K562 (cell line): ENCODE results near the gene ART4. TPM values are rescaled to one million over a fixed set of nuclear protein-coding genes. Genes with fewer than 3 reads are reported as not detected.

ENCODE experiments used
- BHLHE40 ChIP-seq: IDR thresholded peaks from 2 replicates; pipeline ENCODE4 v1.6.1; 2011; ENCODE audit warnings: low read length, improper control_type of control experiment
- CBFB ChIP-seq: sonication (generic); formaldehyde crosslinking; IDR thresholded peaks from 2 replicates; pipeline ENCODE4 v1.4.0; 2020; ENCODE audit warnings: mild to moderate bottlenecking, missing genetic modification reagents
- EWSR1 ChIP-seq: fragments of 450-650 bp; IDR thresholded peaks from 2 replicates; pipeline ENCODE4 v1.6.1; 2018; ENCODE audit warnings: borderline replicate concordance, mild to moderate bottlenecking, low read depth, moderate library complexity; ENCODE audit not compliant: partially characterized antibody
- FOXA3 ChIP-seq, 2 experiments: fragments of 450-650 bp in 1 of 2; sonication (generic) in 1 of 2; formaldehyde crosslinking; IDR thresholded peaks in 1 of 2; conservative IDR thresholded peaks in 1 of 2; 2 replicates each; pipeline versions ENCODE4 v1.4.0 to v1.8.0; 2020 to 2022; ENCODE audit warnings: mild to moderate bottlenecking in 2 of 2, missing genetic modification reagents in 1 of 2
- HDAC6 ChIP-seq: IDR thresholded peaks from 2 replicates; pipeline ENCODE4 v1.6.1; 2012; ENCODE audit warnings: low read depth, mild to moderate bottlenecking, control low read depth, inconsistent platforms, low read length, moderate library complexity
- NONO ChIP-seq, 2 experiments: fragments of 200-400 bp in 1 of 2; fragments of 450-650 bp in 1 of 2; formaldehyde crosslinking in 1 of 2; IDR thresholded peaks; 2 replicates each; pipeline ENCODE4 v1.6.1; 2017; ENCODE audit warnings: low read depth in 2 of 2, mild to moderate bottlenecking in 2 of 2, moderate library complexity in 2 of 2, low read length in 1 of 2
- NUFIP1 ChIP-seq: fragments of 450-650 bp; IDR thresholded peaks from 2 replicates; pipeline ENCODE4 v1.6.1; 2018; ENCODE audit not compliant: partially characterized antibody
- PTRF ChIP-seq: fragments of 450-650 bp; IDR thresholded peaks from 2 replicates; pipeline ENCODE4 v1.6.1; 2016; ENCODE audit warnings: mild to moderate bottlenecking, missing genetic modification characterization, missing compliant biosample characterization
- RB1 ChIP-seq: fragments of 450-650 bp; IDR thresholded peaks from 2 replicates; pipeline ENCODE4 v1.6.1; 2017; ENCODE audit warnings: low read depth, mild to moderate bottlenecking
- RHOXF2B ChIP-seq: fragments of 250-450 bp; sonication (Bioruptor Pico); conservative IDR thresholded peaks from 2 replicates; pipeline ENCODE4 v1.5.1; 2021
- SAFB2 ChIP-seq: fragments of 200-400 bp; formaldehyde crosslinking; IDR thresholded peaks from 2 replicates; pipeline ENCODE4 v1.6.1; 2018; ENCODE audit warnings: borderline replicate concordance, low read length, low read depth, moderate library complexity; ENCODE audit not compliant: severe bottlenecking
- THRAP3 ChIP-seq: fragments of 450-650 bp; IDR thresholded peaks from 2 replicates; pipeline ENCODE4 v1.6.1; 2016; ENCODE audit warnings: mild to moderate bottlenecking, inconsistent platforms, borderline replicate concordance
- ZNF224 ChIP-seq: sonication (generic); formaldehyde crosslinking; IDR thresholded peaks from 2 replicates; pipeline ENCODE4 v1.8.0; 2022; ENCODE audit warnings: mild to moderate bottlenecking, missing genetic modification reagents
- ZNF584 ChIP-seq: fragments of 200-800 bp; sonication (Bioruptor generic); IDR thresholded peaks from 2 replicates; pipeline ENCODE4 v1.6.1; 2016; ENCODE audit warnings: low read depth, mild to moderate bottlenecking, missing genetic modification characterization, missing compliant biosample characterization
- ZNF778 ChIP-seq: fragments of 450-650 bp; formaldehyde crosslinking; IDR thresholded peaks from 2 replicates; pipeline ENCODE4 v1.4.0; 2020; ENCODE audit warnings: mild to moderate bottlenecking, moderate library complexity
- ZZZ3 ChIP-seq: fragments of 450-650 bp; IDR thresholded peaks from 2 replicates; pipeline ENCODE4 v1.6.1; 2016; ENCODE audit warnings: antibody characterized with exemption, mild to moderate bottlenecking, moderate library complexity
- polyA plus RNA-seq, 8 experiments: library from polyadenylated mRNA; depleted of rRNA in 4 of 8; stranded (reverse) in 5 of 8; unstranded in 3 of 8; fragments of >200 nt; fragmentation: Nextera tagmentation in 2 of 8; fragmentation: Illumina TruSeq in 1 of 8; extraction: Ambion mirVana in 2 of 8; extraction: Trizol in 1 of 8; gene quantifications; 2 replicates each; pipeline versions ENCODE4 v1.2.1 to v1.2.3, GENCODE V29; 2011 to 2014; ENCODE audit warnings: inconsistent platforms in 1 of 8, missing spikeins in 1 of 8
- total RNA-seq, 7 experiments: library from RNA; depleted of rRNA in 6 of 7; stranded (reverse); fragments of >200 nt in 6 of 7; fragmentation: Illumina TruSeq in 2 of 7; extraction: Trizol in 2 of 7; gene quantifications; 2 replicates each; pipeline versions ENCODE4 v1.2.1 to v1.2.3, GENCODE V29; 2011 to 2021; ENCODE audit warnings: low replicate concordance in 1 of 7
- TF ChIP-seq, protein P1 (sequence below): fragments of 250-450 bp; sonication (Bioruptor Pico); IDR thresholded peaks from 2 replicates; pipeline ENCODE4 v1.8.0; 2022; ENCODE audit warnings: inconsistent platforms, mild to moderate bottlenecking, moderate library complexity, borderline replicate concordance
- TF ChIP-seq, protein P2 (sequence below), 2 experiments: fragments of 450-650 bp in 1 of 2; IDR thresholded peaks; 2 replicates each; pipeline ENCODE4 v1.6.1; 2011 to 2017; ENCODE audit warnings: low read depth in 2 of 2, antibody characterized with exemption in 1 of 2, borderline replicate concordance in 1 of 2, low read length in 1 of 2, mild to moderate bottlenecking in 1 of 2, mixed read lengths in 1 of 2; ENCODE audit not compliant: control insufficient read depth in 1 of 2
- TF ChIP-seq, protein P3 (sequence below): fragments of 450-650 bp; IDR thresholded peaks from 2 replicates; pipeline ENCODE4 v1.6.1; 2018; ENCODE audit warnings: mild to moderate bottlenecking, low read depth; ENCODE audit not compliant: partially characterized antibody
- TF ChIP-seq, protein P4 (sequence below): fragments of 450-650 bp; IDR thresholded peaks from 2 replicates; pipeline ENCODE4 v1.6.1; 2017; ENCODE audit warnings: mild to moderate bottlenecking, moderate library complexity

Gene ART4
- total and polyA plus RNA-seq, 9 of the 15 experiments (the other 6 are each of a cell fraction or from before 2014, with no cell fraction given), result 0.07 TPM; not detected in 8

DNA sequence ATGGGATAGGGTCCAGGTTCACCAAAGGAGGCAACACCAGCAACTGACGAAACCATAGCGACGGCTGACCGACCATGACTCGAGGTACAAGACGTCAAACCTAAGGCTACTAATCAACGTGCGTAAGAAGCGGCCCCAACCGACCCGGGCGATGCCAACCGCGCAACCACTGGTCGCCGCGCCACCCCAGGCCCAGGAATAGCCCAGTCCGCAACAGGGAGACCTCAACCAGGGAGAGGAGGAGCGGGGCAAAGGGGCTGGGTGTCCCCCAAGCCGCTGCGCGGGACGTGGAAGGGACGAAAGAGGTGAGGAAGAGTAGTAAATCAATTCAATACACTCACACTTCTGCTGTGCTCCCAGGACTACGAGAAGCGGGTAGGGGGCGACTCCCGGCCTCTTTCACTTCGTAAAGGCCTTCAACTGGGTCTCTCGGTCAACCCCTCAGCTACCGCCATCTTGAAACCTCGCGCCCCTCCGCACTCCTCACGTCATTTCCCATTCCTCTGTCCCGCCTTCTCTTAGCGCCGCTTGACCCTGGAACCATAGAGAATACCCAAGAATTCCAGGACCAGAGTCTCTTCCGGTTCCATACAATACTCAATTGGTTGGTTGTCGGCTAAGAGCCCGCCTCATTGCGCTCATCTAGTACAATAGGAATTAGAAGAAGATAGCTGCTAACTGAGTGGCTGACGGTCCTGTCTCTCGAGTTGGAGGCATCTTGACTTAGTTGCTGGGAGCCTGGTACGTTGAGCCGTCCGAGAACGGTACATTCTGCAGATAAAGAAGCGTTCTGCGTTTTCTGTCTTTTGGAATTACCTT lies 40.1 kb downstream of the ART4 start, which contains the start of the genes C12orf60 and WBP11 (continued):
- TF ChIP-seq, protein P1, sequence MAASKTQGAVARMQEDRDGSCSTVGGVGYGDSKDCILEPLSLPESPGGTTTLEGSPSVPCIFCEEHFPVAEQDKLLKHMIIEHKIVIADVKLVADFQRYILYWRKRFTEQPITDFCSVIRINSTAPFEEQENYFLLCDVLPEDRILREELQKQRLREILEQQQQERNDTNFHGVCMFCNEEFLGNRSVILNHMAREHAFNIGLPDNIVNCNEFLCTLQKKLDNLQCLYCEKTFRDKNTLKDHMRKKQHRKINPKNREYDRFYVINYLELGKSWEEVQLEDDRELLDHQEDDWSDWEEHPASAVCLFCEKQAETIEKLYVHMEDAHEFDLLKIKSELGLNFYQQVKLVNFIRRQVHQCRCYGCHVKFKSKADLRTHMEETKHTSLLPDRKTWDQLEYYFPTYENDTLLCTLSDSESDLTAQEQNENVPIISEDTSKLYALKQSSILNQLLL (CRISPR knock-in tag), result no peak
- TF ChIP-seq RB1, result 0 out of 2 replicates have a peak, but pooled peaks have one; percentile 17
- no peak for TF ChIP-seq BHLHE40
- TF ChIP-seq HDAC6, result no peak
- TF ChIP-seq ZNF224 (CRISPR knock-in tag), result no peak
- TF ChIP-seq NONO (IDR thresholded peaks at IDR 0.05; ENCODE audit: low read depth in 2 of 2, low read length in 1 of 2), result no peak
- no peak for TF ChIP-seq RHOXF2B (CRISPR knock-in tag)
- TF ChIP-seq, protein P2, sequence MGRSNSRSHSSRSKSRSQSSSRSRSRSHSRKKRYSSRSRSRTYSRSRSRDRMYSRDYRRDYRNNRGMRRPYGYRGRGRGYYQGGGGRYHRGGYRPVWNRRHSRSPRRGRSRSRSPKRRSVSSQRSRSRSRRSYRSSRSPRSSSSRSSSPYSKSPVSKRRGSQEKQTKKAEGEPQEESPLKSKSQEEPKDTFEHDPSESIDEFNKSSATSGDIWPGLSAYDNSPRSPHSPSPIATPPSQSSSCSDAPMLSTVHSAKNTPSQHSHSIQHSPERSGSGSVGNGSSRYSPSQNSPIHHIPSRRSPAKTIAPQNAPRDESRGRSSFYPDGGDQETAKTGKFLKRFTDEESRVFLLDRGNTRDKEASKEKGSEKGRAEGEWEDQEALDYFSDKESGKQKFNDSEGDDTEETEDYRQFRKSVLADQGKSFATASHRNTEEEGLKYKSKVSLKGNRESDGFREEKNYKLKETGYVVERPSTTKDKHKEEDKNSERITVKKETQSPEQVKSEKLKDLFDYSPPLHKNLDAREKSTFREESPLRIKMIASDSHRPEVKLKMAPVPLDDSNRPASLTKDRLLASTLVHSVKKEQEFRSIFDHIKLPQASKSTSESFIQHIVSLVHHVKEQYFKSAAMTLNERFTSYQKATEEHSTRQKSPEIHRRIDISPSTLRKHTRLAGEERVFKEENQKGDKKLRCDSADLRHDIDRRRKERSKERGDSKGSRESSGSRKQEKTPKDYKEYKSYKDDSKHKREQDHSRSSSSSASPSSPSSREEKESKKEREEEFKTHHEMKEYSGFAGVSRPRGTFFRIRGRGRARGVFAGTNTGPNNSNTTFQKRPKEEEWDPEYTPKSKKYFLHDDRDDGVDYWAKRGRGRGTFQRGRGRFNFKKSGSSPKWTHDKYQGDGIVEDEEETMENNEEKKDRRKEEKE (IDR thresholded peaks at IDR 0.05; ENCODE audit: borderline replicate concordance in 1 of 2, control insufficient read depth in 1 of 2, low read depth in 2 of 2, low read length in 1 of 2), result no peak
- no peak for TF ChIP-seq EWSR1
- TF ChIP-seq, protein P3, sequence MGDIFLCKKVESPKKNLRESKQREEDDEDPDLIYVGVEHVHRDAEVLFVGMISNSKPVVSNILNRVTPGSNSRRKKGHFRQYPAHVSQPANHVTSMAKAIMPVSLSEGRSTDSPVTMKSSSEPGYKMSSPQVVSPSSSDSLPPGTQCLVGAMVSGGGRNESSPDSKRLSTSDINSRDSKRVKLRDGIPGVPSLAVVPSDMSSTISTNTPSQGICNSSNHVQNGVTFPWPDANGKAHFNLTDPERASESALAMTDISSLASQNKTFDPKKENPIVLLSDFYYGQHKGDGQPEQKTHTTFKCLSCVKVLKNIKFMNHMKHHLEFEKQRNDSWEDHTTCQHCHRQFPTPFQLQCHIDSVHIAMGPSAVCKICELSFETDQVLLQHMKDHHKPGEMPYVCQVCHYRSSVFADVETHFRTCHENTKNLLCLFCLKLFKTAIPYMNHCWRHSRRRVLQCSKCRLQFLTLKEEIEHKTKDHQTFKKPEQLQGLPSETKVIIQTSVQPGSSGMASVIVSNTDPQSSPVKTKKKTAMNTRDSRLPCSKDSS, result no peak
- TF ChIP-seq THRAP3, result no peak
- TF ChIP-seq, protein P4, sequence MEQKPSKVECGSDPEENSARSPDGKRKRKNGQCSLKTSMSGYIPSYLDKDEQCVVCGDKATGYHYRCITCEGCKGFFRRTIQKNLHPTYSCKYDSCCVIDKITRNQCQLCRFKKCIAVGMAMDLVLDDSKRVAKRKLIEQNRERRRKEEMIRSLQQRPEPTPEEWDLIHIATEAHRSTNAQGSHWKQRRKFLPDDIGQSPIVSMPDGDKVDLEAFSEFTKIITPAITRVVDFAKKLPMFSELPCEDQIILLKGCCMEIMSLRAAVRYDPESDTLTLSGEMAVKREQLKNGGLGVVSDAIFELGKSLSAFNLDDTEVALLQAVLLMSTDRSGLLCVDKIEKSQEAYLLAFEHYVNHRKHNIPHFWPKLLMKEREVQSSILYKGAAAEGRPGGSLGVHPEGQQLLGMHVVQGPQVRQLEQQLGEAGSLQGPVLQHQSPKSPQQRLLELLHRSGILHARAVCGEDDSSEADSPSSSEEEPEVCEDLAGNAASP, result no peak
- TF ChIP-seq ZNF584 (CRISPR knock-in tag), result no peak
- TF ChIP-seq FOXA3 (CRISPR knock-in tag; conservative IDR thresholded peaks at IDR 0.05 in 1 of 2, IDR thresholded peaks at IDR 0.05 in 1 of 2), result no peak
- TF ChIP-seq NUFIP1, result no peak
- no peak for TF ChIP-seq ZZZ3
- TF ChIP-seq CBFB (CRISPR knock-in tag), result no peak
- no peak for TF ChIP-seq PTRF (tag)
- TF ChIP-seq ZNF778 (CRISPR knock-in tag), result no peak
- TF ChIP-seq SAFB2, result no peak
